PC-9 (cell line): ENCODE results near the gene TNN. TPM values are rescaled to one million over a fixed set of nuclear protein-coding genes. Genes with fewer than 3 reads are reported as not detected.

Source experiments
- BruUV-seq: library from RNA; stranded (reverse); fragments of 400-500 nt; replicated peaks from 2 replicates; lab custom pipeline; 2021; lab: Mats Ljungman, UMichigan
- CTCF ChIA-PET: fragments of 300-600 bp; sonication (Branson Sonifier 250); formaldehyde crosslinking; loops from one replicate; lab custom pipeline; 2022; ENCODE audit warnings: antibody characterized with exemption; lab: Charles Lee
- POLR2A ChIA-PET: fragments of 300-600 bp; sonication (Branson Sonifier 250); formaldehyde crosslinking; loops from one replicate; lab custom pipeline; 2022; ENCODE audit warnings: antibody characterized with exemption; ENCODE audit not compliant: unreplicated experiment; lab: Charles Lee
- DNase-seq, 2 experiments: peaks; one replicate each; pipeline versions ENCODE4 v3.0.0 to v3.0.0-alpha.2; 2015 to 2022; ENCODE audit warnings: mixed read lengths in 1 of 2
- H2AFZ ChIP-seq: fragments of 200-600 bp; sonication (generic); 2 replicates; pipeline ENCODE4 v1.8.1; 2017; ENCODE audit warnings: antibody characterized with exemption
- H3F3A ChIP-seq: fragments of 200-600 bp; sonication (generic); 2 replicates; pipeline ENCODE4 v1.8.1; 2017; ENCODE audit warnings: antibody characterized with exemption, mild to moderate bottlenecking, low read depth; ENCODE audit not compliant: insufficient read depth
- H3K27ac ChIP-seq: fragments of 200-600 bp; sonication (generic); 2 replicates; pipeline ENCODE4 v1.6.1; 2016; ENCODE audit warnings: mixed run types
- H3K27me3 ChIP-seq: fragments of 200-600 bp; sonication (generic); 2 replicates; pipeline ENCODE4 v1.6.1; 2016; ENCODE audit warnings: low read depth, mixed run types; ENCODE audit not compliant: insufficient read depth
- H3K36me3 ChIP-seq: fragments of 200-600 bp; sonication (generic); 2 replicates; pipeline ENCODE4 v1.6.1; 2016; ENCODE audit warnings: low read depth, mixed run types
- H3K4me1 ChIP-seq: fragments of 200-600 bp; sonication (generic); replicated peaks from 2 replicates; pipeline ENCODE4 v1.6.1; 2016; ENCODE audit warnings: mixed run types; ENCODE audit not compliant: insufficient read depth
- H3K4me2 ChIP-seq: fragments of 200-600 bp; sonication (generic); 2 replicates; pipeline ENCODE4 v1.6.1; 2017; ENCODE audit warnings: mixed run types
- H3K4me3 ChIP-seq: fragments of 200-600 bp; sonication (generic); 2 replicates; pipeline ENCODE4 v1.6.1; 2016; ENCODE audit warnings: mixed run types
- H3K79me2 ChIP-seq: fragments of 200-600 bp; sonication (generic); 2 replicates; pipeline ENCODE4 v1.6.1; 2017; ENCODE audit warnings: low read depth, mixed run types
- H3K9me2 ChIP-seq: fragments of 200-600 bp; sonication (generic); 2 replicates; pipeline ENCODE4 v1.8.1; 2017; ENCODE audit warnings: mild to moderate bottlenecking; ENCODE audit not compliant: insufficient read depth
- H3K9me3 ChIP-seq: fragments of 200-600 bp; sonication (generic); 2 replicates; pipeline ENCODE4 v1.8.1; 2016; ENCODE audit warnings: low read depth; ENCODE audit not compliant: insufficient read depth
- H4K20me1 ChIP-seq: fragments of 200-600 bp; sonication (generic); 2 replicates; pipeline ENCODE4 v1.8.1; 2017; ENCODE audit not compliant: insufficient read depth
- CTCF ChIP-seq: fragments of 200-600 bp; sonication (generic); conservative IDR thresholded peaks from 2 replicates; pipeline ENCODE4 v1.6.1; 2017; ENCODE audit warnings: mixed run types, antibody characterized with exemption, mild to moderate bottlenecking, moderate library complexity
- EZH2 ChIP-seq: fragments of 200-600 bp; sonication (generic); IDR thresholded peaks from 2 replicates; pipeline ENCODE4 v1.8.0; 2017; ENCODE audit warnings: antibody characterized with exemption, low read depth
- intact Hi-C: fragments of 100-400 bp; cut with micrococcal nuclease; formaldehyde crosslinking; loops from one replicate; pipeline ENCODE4 v1.10.0; 2022; ENCODE audit not compliant: unreplicated experiment
- total RNA-seq: library from RNA; stranded (reverse); gene quantifications from 2 replicates; pipeline ENCODE4 v1.2.3, GENCODE V29; 2021

Gene TNN
- total RNA-seq, 1 experiment from 2014 or later, result not detected

DNA sequence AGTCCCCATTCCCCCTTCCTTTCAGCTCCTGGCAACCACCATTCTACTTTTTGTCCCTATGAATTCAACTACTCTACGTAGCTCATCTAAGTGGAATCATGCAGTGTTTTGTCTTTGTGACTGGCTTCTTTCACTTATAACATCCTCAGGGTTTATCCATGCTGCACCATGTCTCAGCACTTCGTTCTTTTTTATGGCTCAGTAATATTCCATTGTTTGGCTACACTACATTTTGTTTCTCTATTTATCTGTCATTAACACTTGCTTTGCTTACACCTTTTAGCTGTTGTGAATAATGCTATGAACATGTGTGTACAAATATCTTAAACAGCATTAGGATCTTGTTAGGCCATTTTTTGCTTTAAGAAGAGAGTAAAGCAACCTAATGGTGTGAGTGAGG, 42.9 kb upstream of the TNN start:
- TF ChIP-seq EZH2 (no peak), CTCF (no peak)
- H3K27ac ChIP-seq, result no peak overlapping the region
- ChIA-PET POLR2A (no interaction called here), CTCF (no interaction called here)
- H3K36me3 ChIP-seq, result no peaks in the 10 kb centered on the region
- DNase-seq, result no peak
- no TSS peak for BruUV-seq
- H3K79me2 ChIP-seq, result peaks cover 26% of the 10 kb centered on the region
- peaks cover 20% of the 10 kb centered on the region for H3K4me1 ChIP-seq
- no peak overlapping the region for H3K4me3 ChIP-seq
- H3F3A ChIP-seq, result peaks cover 12% of the 10 kb centered on the region; the same call in 1 of the 2 replicates
- H3K9me3 ChIP-seq, result no peaks in the 10 kb centered on the region
- H3K9me2 ChIP-seq, result no peaks in the 10 kb centered on the region
- no peak overlapping the region for H2AFZ ChIP-seq
- H4K20me1 ChIP-seq, result no peaks in the 10 kb centered on the region
- intact Hi-C loops, result loop anchor here (5.0 kb wide), 3 partner anchors 128 to 1858 kb away; no protein-coding TSS in a partner anchor
- H3K4me2 ChIP-seq, result no peak overlapping the region
- H3K27me3 ChIP-seq, result no peaks in the 10 kb centered on the region

- ChIA-PET POLR2A (no interaction called here), CTCF (no interaction called here)
- Histone ChIP-seq H4K20me1 (no peaks in the 10 kb centered on the region), H3K9me2 (no peaks in the 10 kb centered on the region), H3K27ac (no peak overlapping the region), H3K36me3 (no peaks in the 10 kb centered on the region), H2AFZ (no peak overlapping the region), H3K9me3 (no peaks in the 10 kb centered on the region), H3F3A (peaks cover 19% of the 10 kb centered on the region; the same call in 1 of the 2 replicates), H3K4me3 (no peak overlapping the region), H3K27me3 (no peaks in the 10 kb centered on the region), H3K79me2 (no peaks in the 10 kb centered on the region), H3K4me1 (peaks cover 37% of the 10 kb centered on the region), H3K4me2 (0 out of 2 replicates have a peak overlapping the region, but pooled peaks have one; percentile 34)
- TF ChIP-seq EZH2, result no peak
- TF ChIP-seq CTCF, result no peak
- no TSS peak for BruUV-seq
- intact Hi-C loops, result no loop called here
- no peak for DNase-seq
Measured at GRCh38 chr1:175033953-175034352, 33.7 kb upstream of the TNN start.

GRCh38 chr1:175034775-175035174, 32.9 kb upstream of the TNN start:
- Histone ChIP-seq H3K27me3 (no peaks in the 10 kb centered on the region), H4K20me1 (no peaks in the 10 kb centered on the region), H3K4me1 (peaks cover 31% of the 10 kb centered on the region), H2AFZ (no peak overlapping the region), H3K4me2 (peak overlapping the region; percentile 34), H3K36me3 (no peaks in the 10 kb centered on the region), H3K9me3 (no peaks in the 10 kb centered on the region), H3F3A (peaks cover 14% of the 10 kb centered on the region; the same call in 1 of the 2 replicates), H3K27ac (0 out of 2 replicates have a peak overlapping the region, but pooled peaks have one; percentile 7), H3K79me2 (no peaks in the 10 kb centered on the region), H3K9me2 (no peaks in the 10 kb centered on the region), H3K4me3 (no peak overlapping the region)
- CTCF ChIA-PET, result interaction anchor here (0.7 kb wide), 1 partner anchor 286 kb away, joined by 3 read pairs; no protein-coding TSS in a partner anchor
- TF ChIP-seq CTCF (no peak), EZH2 (no peak)
- no TSS peak for BruUV-seq
- DNase-seq, result peak in 1 of 2 experiments; percentile 92
- intact Hi-C loops, result no loop called here
- POLR2A ChIA-PET, result no interaction called here
